HTERT RPE-1 (cell line): Measurements from ENCODE around the gene JUNB.

Experiments used
- in situ Hi-C: fragments of 300-500 bp; cut with MboI; formaldehyde crosslinking; loops from 4 replicates; pipeline ENCODE4 v1.14.3; 2020; ENCODE audit warnings: low sequenced_read_pairs

The JUNB gene

DNA sequence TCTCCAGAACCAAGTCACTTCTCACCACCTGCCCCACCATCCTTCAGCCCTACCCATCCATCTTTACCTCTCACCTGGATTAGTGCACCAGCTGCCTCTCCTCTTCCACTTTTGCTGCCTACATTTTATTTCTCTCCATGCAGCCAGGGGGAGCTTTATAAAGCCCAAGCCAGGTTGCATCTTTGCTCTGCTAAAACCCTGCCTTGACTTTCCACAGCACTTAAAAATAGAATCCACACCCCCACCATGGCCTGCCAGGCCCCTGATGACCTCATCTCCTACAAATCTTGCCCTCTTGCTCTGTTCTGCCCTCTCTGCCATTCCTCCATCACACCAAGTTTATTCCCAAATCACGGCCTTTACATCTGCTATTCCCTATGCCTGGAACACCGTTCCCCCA, 17.7 kb upstream of the JUNB start:
- in situ Hi-C loops, result no loop called here

- in situ Hi-C loops, result no loop called here
Observed at GRCh38 chr19:12774588-12775555, 16.4 kb upstream of the JUNB start, which contains the start of gene HOOK2. Gene HOOK2, minus strand, starts transcription at chr19:12775552. Its CDS starts 103 bp downstream, at chr19:12775449.

- in situ Hi-C loops, result no loop called here
Observed at GRCh38 chr19:12777217-12778016, 13.9 kb upstream of the JUNB start.

- in situ Hi-C loops, result no loop called here
Observed at GRCh38 chr19:12778017-12778904, 13.0 kb upstream of the JUNB start.

DNA sequence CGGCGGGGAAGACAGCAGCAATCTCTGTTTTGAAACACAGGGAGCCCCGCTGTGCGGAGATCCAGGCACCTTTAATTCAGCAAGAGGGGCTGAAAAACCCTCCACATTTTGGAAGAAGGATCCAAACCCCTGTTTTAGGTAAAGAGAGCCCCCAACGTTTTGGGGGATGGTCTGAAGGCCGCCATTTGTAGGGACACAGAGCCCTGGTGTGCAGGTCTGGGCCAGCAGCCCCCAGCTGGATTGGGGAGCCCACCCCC, 12.5 kb upstream of the JUNB start:
- in situ Hi-C loops, result no loop called here

DNA sequence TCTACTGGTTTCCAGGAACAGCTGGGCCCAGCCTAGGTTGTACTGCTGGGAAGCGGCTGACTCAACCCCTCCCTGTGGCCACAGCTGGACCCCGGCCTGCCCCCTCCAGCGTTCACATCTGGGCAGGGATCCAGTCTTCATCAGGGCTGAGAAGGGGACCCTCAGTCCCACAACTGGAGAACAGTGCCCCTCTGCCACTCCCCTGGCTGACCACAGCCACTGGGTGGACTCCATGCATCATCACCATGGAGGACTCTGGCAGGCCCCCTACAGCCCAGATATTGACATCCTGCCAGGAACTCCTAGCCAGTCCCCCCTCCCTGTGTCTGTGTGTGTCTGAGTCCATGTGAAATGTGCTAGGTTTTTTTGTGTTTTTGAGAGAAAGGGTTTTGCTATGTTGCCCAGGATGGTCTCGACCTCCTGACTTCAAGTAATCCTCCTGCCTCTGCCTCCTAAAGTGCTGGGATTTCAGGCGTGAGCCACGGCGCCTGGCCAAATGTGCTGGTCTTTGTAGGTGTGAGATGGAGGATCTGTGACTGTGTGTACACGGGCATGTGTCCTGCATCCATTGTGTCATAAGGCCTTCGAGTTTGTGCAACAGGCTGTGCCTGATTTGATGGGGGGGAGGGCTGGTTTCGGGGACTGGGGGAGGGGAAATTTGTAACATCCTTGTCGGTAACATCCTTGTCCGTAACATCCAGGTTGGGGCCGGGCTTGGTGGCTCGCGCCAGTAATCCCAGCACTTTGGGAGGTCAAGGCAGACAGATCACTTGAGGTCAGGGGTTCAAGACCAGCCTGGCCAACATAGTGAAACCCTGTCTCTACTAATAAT, 11.9 kb upstream of the JUNB start:
- in situ Hi-C loops, result no loop called here

DNA sequence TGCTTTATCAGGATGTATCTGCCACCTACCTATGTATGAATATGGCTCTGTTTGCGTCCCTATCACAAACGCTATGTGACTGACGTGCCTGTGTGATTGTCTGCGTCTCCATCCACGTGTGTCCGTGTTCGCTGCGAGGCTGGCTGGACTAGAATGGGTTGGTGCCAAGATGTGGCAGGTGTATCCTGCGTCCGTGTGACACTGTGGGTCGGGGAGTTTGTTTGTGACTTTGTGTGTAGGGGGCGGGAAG, 9.2 kb upstream of the JUNB start:
- in situ Hi-C loops, result no loop called here

- in situ Hi-C loops, result no loop called here
Observed at GRCh38 chr19:12782424-12783290, 8.6 kb upstream of the JUNB start.

GRCh38 chr19:12783291-12783848, 7.9 kb upstream of the JUNB start:
- in situ Hi-C loops, result no loop called here

GRCh38 chr19:12783849-12784393, 7.4 kb upstream of the JUNB start:
- in situ Hi-C loops, result no loop called here

DNA sequence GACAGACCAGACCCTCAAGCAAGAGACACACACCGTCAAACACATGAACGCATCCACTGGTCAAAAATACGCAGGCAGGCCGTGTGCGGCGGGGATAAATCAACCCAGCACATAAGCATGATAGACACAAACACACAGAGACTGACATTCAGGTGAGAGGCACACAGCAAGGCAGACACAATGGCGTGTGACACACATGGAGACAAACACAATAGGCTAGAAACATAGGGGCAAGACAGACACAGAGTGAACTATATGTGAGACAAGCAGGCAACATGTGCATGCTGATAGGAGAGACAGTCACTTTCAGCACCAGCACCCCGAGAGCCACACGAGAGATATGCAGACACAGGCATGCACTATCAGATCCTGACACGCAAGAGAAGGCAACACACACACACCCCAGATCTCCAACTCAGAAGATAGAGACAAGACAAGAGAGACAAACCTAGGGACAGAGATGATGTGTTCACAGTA, 6.9 kb upstream of the JUNB start:
- in situ Hi-C loops, result no loop called here

DNA sequence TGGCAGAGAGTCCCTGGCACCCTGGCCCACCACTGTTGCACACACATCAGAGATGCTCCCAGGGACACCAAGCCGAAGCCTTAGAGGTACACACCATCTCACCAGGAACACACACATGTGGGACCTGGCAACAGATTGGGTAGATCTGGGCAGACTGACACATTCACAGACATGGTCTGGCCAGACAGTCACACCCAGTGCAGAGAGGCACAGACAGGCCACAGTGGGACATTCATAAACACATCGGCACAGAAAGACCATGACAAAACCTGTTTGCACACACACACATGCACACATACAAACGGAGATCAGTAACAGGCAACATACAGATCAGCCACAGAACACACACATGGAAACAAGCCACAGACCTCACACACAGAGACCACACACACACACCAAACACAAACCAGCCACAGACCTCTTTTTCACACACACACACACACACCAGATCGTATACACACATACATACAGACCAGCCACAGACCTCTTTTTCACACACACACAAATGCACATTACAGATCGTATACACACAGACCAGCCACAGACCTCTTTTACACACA, 6.3 kb upstream of the JUNB start:
- in situ Hi-C loops, result no loop called here

DNA sequence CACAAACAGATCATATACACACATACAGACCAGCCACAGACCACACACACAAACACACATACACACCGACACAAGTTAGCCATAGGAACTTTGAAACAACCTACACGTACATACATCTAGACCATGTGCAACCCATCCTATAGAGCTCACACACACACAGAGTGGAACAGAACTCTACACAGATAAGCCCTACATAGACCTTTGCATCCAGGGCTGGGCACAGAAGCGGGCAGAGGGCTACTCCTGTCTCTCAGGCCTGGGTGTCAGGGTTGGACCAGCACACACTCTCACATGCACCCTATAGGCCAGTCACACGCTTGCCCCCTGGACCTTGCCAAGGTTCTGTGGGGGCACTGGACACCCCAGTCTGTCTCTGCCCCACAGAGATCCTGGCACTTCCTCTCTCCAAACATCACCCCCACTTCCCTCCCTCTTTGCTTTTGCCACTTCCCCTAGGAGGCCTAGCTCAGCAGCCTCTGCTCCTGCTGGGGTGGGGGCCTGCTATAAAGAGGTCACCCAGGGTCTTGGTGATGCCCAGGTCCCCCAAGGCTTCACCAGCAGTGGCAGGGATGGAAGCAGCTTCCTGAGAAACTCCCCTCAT, 5.8 kb upstream of the JUNB start:
- in situ Hi-C loops, result no loop called here

DNA sequence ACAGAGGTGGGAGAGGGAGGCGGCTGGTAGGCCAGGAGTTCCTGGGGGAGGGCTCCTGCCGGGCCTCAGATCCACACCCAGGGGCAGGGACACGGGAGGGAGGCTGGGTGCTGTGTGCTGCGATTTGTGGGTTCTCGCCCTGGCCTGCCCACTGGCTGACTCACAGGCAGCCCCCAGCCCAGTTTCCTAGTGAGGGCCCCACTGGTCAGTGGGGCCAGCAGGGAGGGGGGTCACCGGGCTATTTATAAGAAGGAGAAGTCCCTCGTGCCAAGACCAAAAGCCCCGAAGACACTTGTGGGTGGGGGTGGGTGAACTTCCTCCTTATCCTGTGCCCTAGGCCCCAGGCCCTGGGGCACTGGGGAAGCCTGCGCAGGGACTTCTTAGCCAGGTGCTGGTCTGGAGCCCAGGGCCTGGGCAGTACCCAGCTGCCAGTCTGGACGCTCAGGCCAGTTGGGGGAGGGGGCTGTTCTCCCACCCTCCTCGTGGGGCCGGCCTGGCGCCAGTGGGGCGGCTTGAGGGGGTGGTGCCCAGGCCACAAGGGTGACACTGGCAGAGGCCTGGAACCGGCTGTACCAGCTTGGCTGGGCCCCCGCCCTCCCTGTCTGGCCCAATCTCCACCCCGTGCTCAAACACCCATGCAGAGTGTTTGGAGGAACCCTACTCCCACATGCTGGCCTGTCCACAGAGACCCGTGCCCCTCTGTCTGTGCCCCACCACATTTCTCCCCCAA, 5.0 kb upstream of the JUNB start:
- in situ Hi-C loops, result no loop called here

- in situ Hi-C loops, result no loop called here
Observed at GRCh38 chr19:12786952-12787351, 4.3 kb upstream of the JUNB start.

DNA sequence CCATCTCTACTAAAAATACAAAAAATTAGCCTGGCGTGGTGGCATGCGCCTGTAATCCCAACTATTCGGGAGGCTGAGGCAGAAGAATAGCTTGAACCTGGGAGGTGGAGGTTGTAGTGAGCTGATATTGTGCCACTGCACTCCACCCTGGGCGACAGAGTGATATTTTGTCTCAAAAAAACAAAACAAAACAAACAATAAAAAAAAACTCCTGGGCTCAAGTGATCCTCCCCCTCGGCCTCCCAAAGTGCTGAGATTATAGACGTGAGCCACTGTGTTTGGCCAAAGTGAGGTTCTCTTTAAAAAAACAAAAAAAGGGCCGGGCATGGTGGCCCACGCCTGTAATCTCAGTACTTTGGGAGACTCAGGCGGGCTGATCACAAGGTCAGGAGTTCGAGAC, 3.8 kb upstream of the JUNB start:
- in situ Hi-C loops, result no loop called here

GRCh38 chr19:12788042-12788681, 3.1 kb upstream of the JUNB start:
- in situ Hi-C loops, result no loop called here
